Measurements from ENCODE around the gene PPP1R13B. TPM values are rescaled to one million over a fixed set of nuclear protein-coding genes. Genes with fewer than 3 reads are reported as not detected.
A peak's percentile ranks its signal among the peaks of the same experiment; 100 is the strongest.

The PPP1R13B gene
- total and polyA plus RNA-seq, 12 donors, result 21.6 to 124 (median 75.5) TPM

GRCh38 chr14:103705118-103705503, 142.3 kb downstream of the PPP1R13B start:
- DNase-seq (peak in 1 of 2 donors; percentile 62), ATAC-seq (peak; percentile 18 to 78 (median 55))
- Histone ChIP-seq H3K36me3 (peaks cover 0 to 90% (median 19%) of the 10 kb centered on the region in 9 donors), H3K27me3 (no peaks in the 10 kb centered on the region), H3K9me3 (no peaks in the 10 kb centered on the region), H3K4me1 (peaks cover 10 to 87% (median 38%) of the 10 kb centered on the region in 9 donors), H3K4me3 (peak overlapping the region in 1 of 10 donors; percentile 32), H3K27ac (peak overlapping the region in 9 of 10 donors; percentile 17 to 76 (median 48))
- TF ChIP-seq CTCF (IDR thresholded peaks at IDR 0.05), result no peak
- 57 to 59% methylated on average over 15 of the region's 15 CpGs for WGBS, 2 donors
- intact Hi-C loops (cut with DNase I), result loop anchor here in 1 of 10 donors (10.0 kb wide), 1 partner anchor 130 kb away; no protein-coding TSS in a partner anchor

- DNase-seq, result no peak
- WGBS, 2 donors, result 66 to 83% methylated on average over 13 of the region's 13 CpGs
- intact Hi-C loops (cut with DNase I), result loop anchor here in 1 of 10 donors (10.0 kb wide), 1 partner anchor 130 kb away; no protein-coding TSS in a partner anchor
- Histone ChIP-seq H3K4me3 (no peak overlapping the region), H3K36me3 (peaks cover 0 to 93% (median 19%) of the 10 kb centered on the region in 9 donors), H3K9me3 (no peaks in the 10 kb centered on the region), H3K4me1 (peaks cover 14 to 89% (median 42%) of the 10 kb centered on the region in 9 donors), H3K27ac (peak overlapping the region in 9 of 10 donors; percentile 10 to 76 (median 45)), H3K27me3 (no peaks in the 10 kb centered on the region)
- ATAC-seq, result no peak
- no peak for TF ChIP-seq CTCF (IDR thresholded peaks at IDR 0.05)
These were observed 142.7 kb downstream of the PPP1R13B start for GRCh38 chr14:103704708-103705107.

- no peak for TF ChIP-seq CTCF (IDR thresholded peaks at IDR 0.05)
- DNase-seq (peak in 1 of 2 donors; percentile 6), ATAC-seq (no peak)
- H3K4me3 ChIP-seq, result no peak overlapping the region
- 62 to 76% methylated on average over 24 of the region's 24 CpGs for WGBS, 2 donors
- peaks cover 0 to 99% (median 19%) of the 10 kb centered on the region in 9 donors for H3K36me3 ChIP-seq
- intact Hi-C loops (cut with DNase I), result loop anchor here in 1 of 10 donors (10.0 kb wide), 1 partner anchor 129 kb away; no protein-coding TSS in a partner anchor
- H3K4me1 ChIP-seq, result peaks cover 14 to 89% (median 48%) of the 10 kb centered on the region in 9 donors
- no peaks in the 10 kb centered on the region for H3K9me3 ChIP-seq
- H3K27me3 ChIP-seq, result no peaks in the 10 kb centered on the region
- peak overlapping the region in 6 of 10 donors; percentile 9 to 76 (median 54) for H3K27ac ChIP-seq
These were observed 143.7 kb downstream of the PPP1R13B start for GRCh38 chr14:103703433-103704385.
